Lung (tissue), 12 donors: Measurements from ENCODE around the gene RTEL1. TPM values are rescaled to one million over a fixed set of nuclear protein-coding genes. Genes with fewer than 3 reads are reported as not detected.

Experiments used
- ATAC-seq: fragments of 200-7000 bp; cut with Tn5 transposase; one replicate; pipeline ENCODE4 v1.9.1; 2020; ENCODE audit warnings: moderate number of reproducible peaks; ENCODE audit not compliant: insufficient read depth, low FRiP score
- DNase-seq, 3 donors: peaks; one replicate each; pipeline ENCODE4 v3.0.0-alpha.2; 2013 to 2017
- H3K27ac ChIP-seq, 2 donors: one replicate each; pipeline ENCODE4 v1.5.1; 2013; ENCODE audit warnings: mild to moderate bottlenecking in 2 of 2, moderate library complexity in 2 of 2, control low read depth in 1 of 2, inconsistent platforms in 1 of 2, low read depth in 1 of 2, low read length in 1 of 2
- H3K27me3 ChIP-seq, 3 donors: one replicate each; pipeline ENCODE4 v1.5.1; 2013; ENCODE audit warnings: low read length in 2 of 3; ENCODE audit not compliant: control insufficient read depth in 3 of 3, insufficient read depth in 3 of 3
- H3K36me3 ChIP-seq, 4 donors: one replicate each; pipeline ENCODE4 v1.5.1; 2013; ENCODE audit warnings: low read length in 4 of 4, mild to moderate bottlenecking in 1 of 4, moderate library complexity in 1 of 4; ENCODE audit not compliant: control insufficient read depth in 4 of 4, insufficient read depth in 4 of 4
- H3K4me1 ChIP-seq, 5 donors: one replicate each; pipeline ENCODE4 v1.5.1; 2013; ENCODE audit warnings: low read length in 5 of 5, mild to moderate bottlenecking in 2 of 5, moderate library complexity in 1 of 5; ENCODE audit not compliant: control insufficient read depth in 5 of 5, insufficient read depth in 5 of 5
- H3K4me3 ChIP-seq: one replicate; pipeline ENCODE4 v1.5.1; 2013; ENCODE audit warnings: mild to moderate bottlenecking, control low read depth, moderate library complexity
- H3K9ac ChIP-seq, 2 donors: one replicate each; pipeline ENCODE4 v1.5.1; 2013; ENCODE audit warnings: low read length in 2 of 2, control low read depth in 1 of 2; ENCODE audit not compliant: insufficient read depth in 1 of 2
- H3K9me3 ChIP-seq, 4 donors: one replicate each; pipeline ENCODE4 v1.5.1; 2013; ENCODE audit warnings: low read length in 3 of 4, mild to moderate bottlenecking in 1 of 4, moderate library complexity in 1 of 4; ENCODE audit not compliant: control insufficient read depth in 4 of 4, insufficient read depth in 3 of 4
- CTCF ChIP-seq: IDR thresholded peaks from 2 replicates; pipeline ENCODE4 v1.5.1; 2012; ENCODE audit warnings: mild to moderate bottlenecking; ENCODE audit errors: control extremely low read depth, extremely low read depth
- WGBS, 2 donors: extraction: QIAGEN DNeasy Blood & Tissue Kit; methylation state at CpG; one replicate each; pipeline ENCODE4 v1.1.7; 2013; 5-methylcytosine and 5-hydroxymethylcytosine counted together
- polyA plus RNA-seq, 2 donors: library from polyadenylated mRNA; stranded (reverse); fragments of 200-250 nt; gene quantifications; one replicate each; pipeline ENCODE4 v1.2.1, GENCODE V29; 2013
- total RNA-seq, 2 donors: library from RNA; depleted of rRNA in 1 of 2; stranded (reverse); fragments of >200 nt in 1 of 2; gene quantifications; one replicate each; pipeline ENCODE4 v1.2.1, GENCODE V29; 2014 to 2021
- donor health status: control.
- donor health status: control.
- donor health status: Bipolar disorder and iron deficiency.
- donor health status: healthy.
- donor health status: DM: yes; HTN: yes; CAD: no.

The RTEL1 gene
- total and polyA plus RNA-seq, 4 donors: 12.4 to 45.8 (median 17.7) TPM

- Histone ChIP-seq H3K9me3 (no peaks in the 10 kb centered on the region), H3K36me3 (peaks cover 0 to 43% (median 11%) of the 10 kb centered on the region in 4 donors), H3K4me1 (peaks cover 0 to 19% (median 10%) of the 10 kb centered on the region in 5 donors), H3K9ac (no peak overlapping the region), H3K27ac (no peak overlapping the region), H3K27me3 (no peaks in the 10 kb centered on the region), H3K4me3 (no peak overlapping the region)
- ATAC-seq (no peak), DNase-seq (no peak)
- WGBS, 2 donors: 86 to 87% methylated on average over 8 of the region's 8 CpGs
- TF ChIP-seq CTCF: no peak
Observed at GRCh38 chr20:63660622-63661021, 2.5 kb downstream of the RTEL1 start.

GRCh38 chr20:63661108-63661507 is 3.0 kb downstream of the RTEL1 start:
- WGBS, 2 donors: 97 to 98% methylated on average over 22 of the region's 22 CpGs
- TF ChIP-seq CTCF: no peak
- Histone ChIP-seq H3K27me3 (no peaks in the 10 kb centered on the region), H3K27ac (no peak overlapping the region), H3K9me3 (no peaks in the 10 kb centered on the region), H3K9ac (no peak overlapping the region), H3K4me1 (peaks cover 0 to 19% (median 10%) of the 10 kb centered on the region in 5 donors), H3K4me3 (no peak overlapping the region), H3K36me3 (peaks cover 0 to 46% (median 13%) of the 10 kb centered on the region in 4 donors)
- no peak for ATAC-seq
- no peak for DNase-seq

- no peak overlapping the region for H3K27ac ChIP-seq
- DNase-seq (no peak), ATAC-seq (no peak)
- H3K9me3 ChIP-seq: no peaks in the 10 kb centered on the region
- no peaks in the 10 kb centered on the region for H3K27me3 ChIP-seq
- 93 to 94% methylated on average over 33 of the region's 33 CpGs for WGBS, 2 donors
- H3K4me1 ChIP-seq: peaks cover 0 to 16% (median 10%) of the 10 kb centered on the region in 5 donors
- no peak overlapping the region for H3K4me3 ChIP-seq
- TF ChIP-seq CTCF: no peak
- H3K9ac ChIP-seq: no peak overlapping the region
- H3K36me3 ChIP-seq: peaks cover 0 to 52% (median 16%) of the 10 kb centered on the region in 4 donors
Observed at GRCh38 chr20:63661959-63662812, 4.1 kb downstream of the RTEL1 start.
